ENCODE measurements around the gene PLXDC1.

Gene PLXDC1

GRCh38 chr17:39107155-39107554 lies 44.3 kb downstream of the PLXDC1 start:
- no peaks in the 10 kb centered on the region for H3K9me3 ChIP-seq (replicated peaks; ENCODE audit: insufficient read depth, low read length)
- H3K4me2 ChIP-seq (ENCODE audit: low read depth, low read length) = no peak overlapping the region
- no peaks in the 10 kb centered on the region for H3K4me1 ChIP-seq (ENCODE audit: low read length)
- H3K4me3 ChIP-seq (ENCODE audit: low read length) = no peak overlapping the region
- H3K36me3 ChIP-seq (replicated peaks; ENCODE audit: insufficient read depth, low read length) = no peaks in the 10 kb centered on the region
- H3F3A ChIP-seq (ENCODE audit: insufficient read depth, low read length) = no peaks in the 10 kb centered on the region
- H3K27ac ChIP-seq (ENCODE audit: low read length) = no peak overlapping the region
- peaks cover 24% of the 10 kb centered on the region for H3K27me3 ChIP-seq (replicated peaks; ENCODE audit: insufficient read depth, low read length)
- no peak overlapping the region for H3K9ac ChIP-seq (ENCODE audit: low read length)
- DNase-seq = no peak
- H3K9me2 ChIP-seq (replicated peaks; ENCODE audit: insufficient read depth, low read length) = no peaks in the 10 kb centered on the region
- no peaks in the 10 kb centered on the region for H4K20me1 ChIP-seq (ENCODE audit: insufficient read depth, low read length)
- no peaks in the 10 kb centered on the region for H3K79me2 ChIP-seq (ENCODE audit: low read length)
- H2AFZ ChIP-seq (ENCODE audit: low read length) = no peak overlapping the region
- no peak for TF ChIP-seq EZH2 (optimal IDR thresholded peaks at IDR 0.05; ENCODE audit: low read depth, low read length)
- no peak for TF ChIP-seq CTCF (IDR thresholded peaks at IDR 0.05; ENCODE audit: low read length)
- TF ChIP-seq EZH2phosphoT487 (IDR thresholded peaks at IDR 0.05; ENCODE audit: low read length) = no peak

DNA sequence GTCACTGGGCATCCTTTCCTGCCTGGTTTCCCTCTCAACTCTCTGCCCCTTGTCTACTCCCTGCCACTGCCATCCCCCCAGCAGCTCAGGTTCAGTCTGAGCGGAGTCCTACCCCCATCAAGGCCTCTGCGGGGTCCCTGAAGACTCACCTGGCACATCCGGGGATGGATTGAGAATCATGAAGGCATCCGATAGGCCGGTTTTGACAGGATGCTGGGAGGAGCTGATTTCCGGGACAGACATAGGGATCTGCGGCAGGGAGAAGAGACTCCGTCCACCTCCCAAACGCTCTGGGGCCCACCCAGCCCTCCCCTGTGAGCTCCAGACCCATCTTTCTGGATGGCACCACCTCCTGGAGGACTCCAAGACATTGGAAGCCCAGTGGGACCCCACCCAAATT lies 45.7 kb downstream of the PLXDC1 start:
- no peak overlapping the region for H3K9ac ChIP-seq (ENCODE audit: low read length)
- H3K9me2 ChIP-seq (replicated peaks; ENCODE audit: insufficient read depth, low read length) = no peaks in the 10 kb centered on the region
- H3K4me1 ChIP-seq (ENCODE audit: low read length) = no peaks in the 10 kb centered on the region
- DNase-seq = no peak
- no peak overlapping the region for H3K27ac ChIP-seq (ENCODE audit: low read length)
- H3K27me3 ChIP-seq (replicated peaks; ENCODE audit: insufficient read depth, low read length) = peaks cover 18% of the 10 kb centered on the region
- no peaks in the 10 kb centered on the region for H3F3A ChIP-seq (ENCODE audit: insufficient read depth, low read length)
- no peaks in the 10 kb centered on the region for H3K79me2 ChIP-seq (ENCODE audit: low read length)
- no peak overlapping the region for H2AFZ ChIP-seq (ENCODE audit: low read length)
- H4K20me1 ChIP-seq (ENCODE audit: insufficient read depth, low read length) = no peaks in the 10 kb centered on the region
- TF ChIP-seq EZH2 (optimal IDR thresholded peaks at IDR 0.05; ENCODE audit: low read depth, low read length) (no peak), CTCF (IDR thresholded peaks at IDR 0.05; ENCODE audit: low read length) (no peak), EZH2phosphoT487 (IDR thresholded peaks at IDR 0.05; ENCODE audit: low read length) (no peak)
- no peaks in the 10 kb centered on the region for H3K36me3 ChIP-seq (replicated peaks; ENCODE audit: insufficient read depth, low read length)
- no peak overlapping the region for H3K4me2 ChIP-seq (ENCODE audit: low read depth, low read length)
- H3K4me3 ChIP-seq (ENCODE audit: low read length) = no peak overlapping the region
- H3K9me3 ChIP-seq (replicated peaks; ENCODE audit: insufficient read depth, low read length) = no peaks in the 10 kb centered on the region

- Histone ChIP-seq H3K4me1 (ENCODE audit: low read length) (no peaks in the 10 kb centered on the region), H3K9me3 (replicated peaks; ENCODE audit: insufficient read depth, low read length) (no peaks in the 10 kb centered on the region), H3K4me3 (ENCODE audit: low read length) (no peak overlapping the region), H2AFZ (ENCODE audit: low read length) (no peak overlapping the region), H3K9ac (ENCODE audit: low read length) (no peak overlapping the region), H3K79me2 (ENCODE audit: low read length) (no peaks in the 10 kb centered on the region), H3K27me3 (replicated peaks; ENCODE audit: insufficient read depth, low read length) (peaks cover 10% of the 10 kb centered on the region), H3K9me2 (replicated peaks; ENCODE audit: insufficient read depth, low read length) (no peaks in the 10 kb centered on the region), H3F3A (ENCODE audit: insufficient read depth, low read length) (no peaks in the 10 kb centered on the region), H4K20me1 (ENCODE audit: insufficient read depth, low read length) (no peaks in the 10 kb centered on the region), H3K4me2 (ENCODE audit: low read depth, low read length) (no peak overlapping the region), H3K27ac (ENCODE audit: low read length) (no peak overlapping the region), H3K36me3 (replicated peaks; ENCODE audit: insufficient read depth, low read length) (no peaks in the 10 kb centered on the region)
- TF ChIP-seq EZH2phosphoT487 (IDR thresholded peaks at IDR 0.05; ENCODE audit: low read length) (no peak), CTCF (IDR thresholded peaks at IDR 0.05; ENCODE audit: low read length) (no peak), EZH2 (optimal IDR thresholded peaks at IDR 0.05; ENCODE audit: low read depth, low read length) (no peak)
- no peak for DNase-seq
Observed at GRCh38 chr17:39104657-39105056, 46.8 kb downstream of the PLXDC1 start.
